NT2/D1 (cell line): ENCODE data around the gene PTCH2.

Experiments
- DNase-seq: peaks from one replicate; pipeline ENCODE4 v3.0.0-alpha.2; 2011; ENCODE audit warnings: low read depth, low spot score
- H3K27me3 ChIP-seq: 2 replicates; pipeline ENCODE4 v1.6.0; 2011; ENCODE audit warnings: mild to moderate bottlenecking; ENCODE audit not compliant: insufficient read length, insufficient read depth
- H3K36me3 ChIP-seq: 2 replicates; pipeline ENCODE4 v1.6.1; 2011; ENCODE audit warnings: mild to moderate bottlenecking, low read length, mixed read lengths; ENCODE audit not compliant: insufficient read depth, insufficient read length
- H3K4me1 ChIP-seq: 2 replicates; pipeline ENCODE4 v1.5.1; 2011; ENCODE audit not compliant: insufficient read depth, insufficient read length
- H3K4me3 ChIP-seq: 2 replicates; pipeline ENCODE4 v1.5.1; 2011; ENCODE audit warnings: low read depth; ENCODE audit not compliant: insufficient read length
- H3K9ac ChIP-seq: 2 replicates; pipeline ENCODE4 v1.6.0; 2011; ENCODE audit warnings: low read depth; ENCODE audit not compliant: insufficient read length
- H3K9me3 ChIP-seq: 2 replicates; pipeline ENCODE4 v1.5.1; 2011; ENCODE audit warnings: mild to moderate bottlenecking, low read length; ENCODE audit not compliant: insufficient read depth
- SUZ12 ChIP-seq: IDR thresholded peaks from 2 replicates; pipeline ENCODE4 v1.6.1; 2011; ENCODE audit not compliant: insufficient read length, insufficient read depth; ENCODE audit errors: extremely low read depth
- YY1 ChIP-seq: IDR thresholded peaks from 2 replicates; pipeline ENCODE4 v1.6.1; 2011; ENCODE audit not compliant: insufficient read length, insufficient read depth
- ZNF274 ChIP-seq: IDR thresholded peaks from 2 replicates; pipeline ENCODE4 v1.6.1; 2011; ENCODE audit warnings: mild to moderate bottlenecking, low read depth, low read length

The PTCH2 gene

DNA sequence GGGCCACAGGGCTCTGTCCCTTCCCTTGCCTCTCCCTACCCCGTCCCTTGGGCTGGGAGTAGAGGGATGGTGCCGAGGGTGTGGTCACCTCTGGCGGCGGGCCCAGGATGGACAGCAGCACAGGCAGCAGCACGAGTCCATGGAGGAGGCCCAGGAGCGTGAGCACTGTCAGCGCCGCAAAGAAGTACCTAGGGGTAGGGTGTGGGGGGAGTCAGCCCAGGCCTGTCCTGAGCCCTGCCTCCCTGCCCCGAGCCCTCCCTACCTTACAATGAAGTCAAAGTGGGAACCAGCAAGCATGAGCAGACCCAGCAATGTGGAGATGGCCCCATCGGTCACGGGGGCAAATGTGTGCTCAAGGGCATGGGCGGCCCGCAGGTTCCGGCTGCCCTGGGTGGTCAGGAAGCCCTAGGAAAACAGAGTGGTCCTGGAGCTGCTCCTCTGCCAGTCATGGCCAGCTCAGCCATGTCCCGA, 20.0 kb downstream of the PTCH2 start:
- H3K9me3 ChIP-seq, result no peaks in the 10 kb centered on the region
- H3K4me3 ChIP-seq, result no peak overlapping the region
- no peaks in the 10 kb centered on the region for H3K27me3 ChIP-seq
- TF ChIP-seq YY1 (no peak), SUZ12 (no peak), ZNF274 (no peak)
- DNase-seq, result no peak
- no peak overlapping the region for H3K9ac ChIP-seq
- H3K36me3 ChIP-seq, result no peaks in the 10 kb centered on the region
- peaks cover 20% of the 10 kb centered on the region for H3K4me1 ChIP-seq

DNA sequence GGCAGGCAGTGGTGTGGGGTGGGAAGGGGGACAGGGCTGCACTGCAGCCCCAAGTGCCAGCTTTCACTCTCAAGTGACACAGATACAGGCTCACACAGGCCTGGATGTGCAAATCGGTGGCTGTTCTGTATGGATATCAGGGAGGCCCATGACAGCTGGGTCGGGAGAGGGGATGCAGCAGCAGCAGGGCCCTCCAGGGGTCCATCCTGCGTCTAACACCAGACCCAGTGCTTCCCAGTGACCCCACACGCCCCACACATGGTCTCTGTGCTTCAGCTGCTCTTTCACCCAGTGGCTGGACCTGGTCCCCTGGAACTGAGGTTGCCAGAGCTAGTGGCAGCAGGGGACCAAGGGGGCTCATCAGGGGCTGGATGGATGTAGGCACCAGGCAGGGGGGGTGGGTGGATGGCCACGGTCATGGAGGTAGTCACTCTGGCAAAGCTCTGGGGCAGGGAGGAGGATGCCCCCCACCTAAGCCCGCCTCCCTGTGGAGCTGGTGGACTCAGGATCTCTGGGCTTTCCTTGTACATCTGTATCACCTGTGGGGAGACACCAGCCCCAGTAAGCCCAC, 20.8 kb downstream of the PTCH2 start:
- H3K9me3 ChIP-seq, result no peaks in the 10 kb centered on the region
- H3K36me3 ChIP-seq, result no peaks in the 10 kb centered on the region
- H3K9ac ChIP-seq, result peak overlapping the region; percentile 24

DNA sequence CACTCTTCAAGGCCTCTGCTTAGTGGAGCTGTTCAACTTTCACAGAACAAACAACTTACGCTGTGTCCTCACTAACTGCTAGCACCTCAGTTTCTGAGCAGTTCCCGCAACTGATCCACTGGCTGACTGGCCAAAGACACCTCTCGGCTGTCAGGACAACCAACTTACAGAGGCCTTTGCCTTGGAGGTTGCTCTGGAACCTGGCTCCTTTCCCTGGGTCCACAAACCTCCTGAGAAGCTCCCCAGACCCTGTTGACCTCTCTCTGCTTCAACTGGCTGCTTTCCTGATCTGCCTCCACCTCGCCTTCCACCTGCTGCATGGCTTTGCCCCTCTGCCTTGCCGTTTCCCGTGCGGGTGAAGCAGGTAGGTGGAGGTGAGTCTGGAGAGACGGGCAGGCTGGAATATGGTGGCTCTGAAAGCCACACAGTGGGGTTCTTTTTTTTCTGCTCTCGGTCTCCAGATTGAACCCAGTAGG, 21.8 kb downstream of the PTCH2 start:
- Histone ChIP-seq H3K36me3 (no peaks in the 10 kb centered on the region), H3K4me3 (no peak overlapping the region), H3K9ac (peak overlapping the region; percentile 17), H3K9me3 (no peaks in the 10 kb centered on the region), H3K4me1 (peaks cover 7% of the 10 kb centered on the region), H3K27me3 (no peaks in the 10 kb centered on the region)
- no peak for DNase-seq
- TF ChIP-seq YY1 (no peak), ZNF274 (no peak), SUZ12 (no peak)

More for the DNA sequence above, 20.8 kb downstream of the PTCH2 start:
- H3K4me1 ChIP-seq, result peaks cover 16% of the 10 kb centered on the region
- TF ChIP-seq YY1 (no peak), SUZ12 (no peak), ZNF274 (no peak)
- no peak overlapping the region for H3K4me3 ChIP-seq
- DNase-seq, result no peak
- no peaks in the 10 kb centered on the region for H3K27me3 ChIP-seq

DNA sequence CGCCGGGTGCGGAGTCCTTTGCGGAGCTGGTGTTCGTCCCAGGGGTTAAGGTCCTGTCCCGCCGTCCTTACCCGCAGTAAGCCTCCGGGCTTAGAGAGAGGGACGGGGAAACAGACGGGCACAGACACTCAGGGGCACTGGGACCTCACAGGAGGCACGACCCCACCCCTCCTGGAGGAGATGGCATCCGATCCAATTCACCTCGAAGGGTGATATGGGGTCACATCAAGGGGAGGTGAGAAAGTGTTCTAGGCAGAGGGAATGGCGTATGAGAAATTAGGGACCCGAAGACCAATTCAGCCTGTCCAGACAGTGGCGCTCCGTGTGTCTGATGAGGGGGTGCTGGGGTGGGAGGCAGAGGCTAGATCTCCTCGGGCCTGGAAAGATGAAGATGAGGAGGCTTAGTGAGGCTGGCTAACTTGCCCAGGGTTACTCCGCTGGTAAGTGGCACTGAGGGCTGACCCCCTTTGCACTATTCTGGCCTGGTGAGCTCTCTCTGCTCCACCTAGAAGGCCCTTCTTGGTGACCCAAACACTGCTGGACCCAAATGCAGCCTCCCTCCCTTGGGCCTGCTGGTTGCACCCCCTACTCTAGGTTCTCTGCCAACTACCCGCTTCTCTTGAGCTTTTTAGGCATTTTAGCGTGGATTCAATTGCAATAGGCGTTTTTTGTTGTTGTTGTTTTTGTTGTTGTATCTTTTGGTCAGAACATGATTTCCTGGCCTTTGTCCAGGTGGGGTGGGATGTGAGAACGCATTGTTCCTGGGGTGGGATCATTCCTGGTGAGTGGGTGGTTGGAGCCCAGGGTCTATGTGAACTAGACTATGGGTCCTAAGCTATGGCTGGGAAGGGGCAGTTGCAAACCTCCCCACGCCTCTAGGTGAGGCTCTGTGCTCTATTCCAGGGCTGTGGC, 22.5 kb downstream of the PTCH2 start:
- Histone ChIP-seq H3K4me3 (peak overlapping the region; percentile 46), H3K27me3 (no peaks in the 10 kb centered on the region), H3K9ac (peak overlapping the region; percentile 91), H3K9me3 (no peaks in the 10 kb centered on the region), H3K4me1 (peaks cover 4% of the 10 kb centered on the region), H3K36me3 (peaks cover 4% of the 10 kb centered on the region)
- DNase-seq, result no peak
- TF ChIP-seq YY1 (no peak), ZNF274 (no peak), SUZ12 (no peak)

DNA sequence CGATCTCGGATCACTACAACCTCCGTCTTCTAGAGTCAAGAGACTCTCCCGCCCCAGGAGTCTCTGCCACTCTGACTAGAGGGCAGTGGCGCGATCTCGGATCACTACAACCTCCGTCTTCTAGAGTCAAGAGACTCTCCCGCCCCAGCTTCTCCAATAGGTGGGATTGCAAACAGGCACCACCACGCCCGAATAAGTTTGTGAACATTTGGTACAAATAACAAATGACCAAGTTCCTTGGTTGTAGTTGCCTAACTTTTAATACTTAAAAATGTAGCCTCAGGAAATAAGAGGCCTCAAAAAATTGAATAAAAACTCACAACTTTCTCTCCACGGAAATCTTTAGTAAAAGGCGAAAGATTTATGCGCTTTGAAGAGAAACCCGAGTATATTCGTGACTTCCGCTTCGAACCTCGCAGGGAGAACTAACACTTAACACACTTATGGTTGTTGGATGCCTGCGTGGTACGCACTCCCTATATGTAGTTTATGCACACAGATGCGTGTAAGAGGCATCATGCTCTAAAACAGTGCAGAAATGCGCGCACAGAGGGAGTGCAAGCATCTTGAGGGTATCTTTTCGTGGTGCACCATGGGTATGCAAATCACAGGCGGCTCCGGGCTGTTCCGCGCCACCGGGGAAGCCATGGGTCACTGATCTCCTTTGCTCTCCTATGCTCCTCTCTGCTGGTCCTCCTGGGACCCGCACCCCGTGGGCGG, 23.3 kb downstream of the PTCH2 start:
- Histone ChIP-seq H3K36me3 (peaks cover 13% of the 10 kb centered on the region), H3K9ac (peak overlapping the region; percentile 91), H3K27me3 (no peaks in the 10 kb centered on the region), H3K4me1 (peaks cover 4% of the 10 kb centered on the region), H3K4me3 (peak overlapping the region; percentile 46), H3K9me3 (no peaks in the 10 kb centered on the region)
- peak; percentile 93 for DNase-seq
- no peak for TF ChIP-seq SUZ12
- no peak for TF ChIP-seq YY1
- no peak for TF ChIP-seq ZNF274

DNA sequence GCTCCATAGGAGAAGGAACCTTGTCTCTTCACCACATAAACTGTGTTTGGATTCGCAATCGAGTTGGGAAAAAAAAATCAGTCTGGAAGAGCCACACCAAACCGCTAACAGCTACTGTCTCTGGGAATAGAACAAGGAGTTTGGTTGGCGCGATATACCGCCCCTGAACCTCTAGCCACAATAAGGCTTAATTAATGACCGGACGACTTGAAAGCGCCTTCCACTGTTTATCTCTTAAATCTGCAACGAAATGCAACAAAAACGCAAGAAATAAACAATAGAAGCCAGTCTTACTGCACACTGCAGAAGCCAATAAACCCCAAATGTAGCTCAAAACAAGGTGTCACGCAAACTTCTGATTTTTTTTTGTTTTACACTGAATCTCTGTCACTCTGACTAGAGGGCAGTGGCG, 23.9 kb downstream of the PTCH2 start:
- no peak for DNase-seq
- H3K27me3 ChIP-seq, result no peaks in the 10 kb centered on the region
- no peaks in the 10 kb centered on the region for H3K9me3 ChIP-seq
- peaks cover 4% of the 10 kb centered on the region for H3K4me1 ChIP-seq
- peaks cover 15% of the 10 kb centered on the region for H3K36me3 ChIP-seq
- H3K9ac ChIP-seq, result peak overlapping the region; percentile 79
- peak overlapping the region; percentile 26 for H3K4me3 ChIP-seq
- TF ChIP-seq SUZ12 (no peak), YY1 (no peak), ZNF274 (no peak)
